ENCODE data around the gene EPC2. TPM values are rescaled to one million over a fixed set of nuclear protein-coding genes. Genes with fewer than 3 reads are reported as not detected.

EPC2 gene
- total and polyA plus RNA-seq, 2 donors (not counting 1 experiment from before 2014, with no cell fraction given): 18.0 to 72.3 TPM

GRCh38 chr2:148832637-148833036 lies 188.1 kb downstream of the EPC2 start:
- Mint-ChIP-seq H3K27ac (no peak overlapping the region), H3K9me3 (ENCODE audit: insufficient read depth) (peaks cover 2% of the 10 kb centered on the region), H3K4me1 (no peaks in the 10 kb centered on the region), H3K27me3 (peaks cover 28% of the 10 kb centered on the region), H3K4me3 (no peak overlapping the region)
- no peaks in the 10 kb centered on the region for H3K36me3 ChIP-seq (replicated peaks in 1 of 2; ENCODE audit: control extremely low read depth in 1 of 2, control insufficient read depth in 1 of 2, extremely low read depth in 1 of 2, insufficient read depth in 2 of 2, low read length in 1 of 2)
- ATAC-seq (ENCODE audit: low read depth) (no peak), DNase-seq (no peak)
- no peak overlapping the region for H3K4me3 ChIP-seq (ENCODE audit: control extremely low read depth in 1 of 5, extremely low read depth in 1 of 5, insufficient read depth in 1 of 5, low read depth in 2 of 5, low read length in 4 of 5)
- no peak for TF ChIP-seq CTCF (IDR thresholded peaks at IDR 0.05)
- no peak for TF ChIP-seq EZH2 (IDR thresholded peaks at IDR 0.05; ENCODE audit: borderline replicate concordance, insufficient read depth, low read depth, low read length, poor library complexity, severe bottlenecking)
- no peak overlapping the region for H3K9ac ChIP-seq (ENCODE audit: low read length)
- intact Hi-C loops (cut with micrococcal nuclease): no loop called here
- no peaks in the 10 kb centered on the region for H3K4me1 ChIP-seq (ENCODE audit: control insufficient read depth in 2 of 2, insufficient read depth in 2 of 2, low read length in 2 of 2)
- H3K4me2 ChIP-seq (replicated peaks; ENCODE audit: low read depth, low read length, poor library complexity, severe bottlenecking): no peak overlapping the region
- H3K9me3 ChIP-seq (ENCODE audit: control extremely low read depth in 1 of 3, control insufficient read depth in 2 of 3, insufficient read depth in 1 of 3, low read length in 2 of 3): no peaks in the 10 kb centered on the region
- H3K79me2 ChIP-seq (ENCODE audit: control insufficient read depth, insufficient read depth, low read length): no peaks in the 10 kb centered on the region
- 92% methylated on average over 4 of the region's 7 CpGs for WGBS (ENCODE audit: insufficient coverage)
- peaks cover 0 to 6% (median under 1%) of the 10 kb centered on the region in 4 experiments for H3K27me3 ChIP-seq (replicated peaks in 1 of 4; ENCODE audit: control extremely low read depth in 1 of 4, control insufficient read depth in 3 of 4, insufficient read depth in 4 of 4, low read length in 3 of 4)
- CTCF ChIA-PET: no interaction called here
- no peak overlapping the region for H2AFZ ChIP-seq (ENCODE audit: insufficient read depth, low read depth, low read length, poor library complexity, severe bottlenecking)
- POLR2A ChIA-PET: no interaction called here
- no peak overlapping the region for H3K27ac ChIP-seq (ENCODE audit: low read length in 2 of 2)
- H4K20me1 ChIP-seq (ENCODE audit: control insufficient read depth, insufficient read depth, low read length, poor library complexity, severe bottlenecking): no peaks in the 10 kb centered on the region

Small RNAs within 50 kb of the gene (small RNA-seq; reads per million reads assigned to genes)
- 1.5 reads per million for gene RNU2-9P (ENCODE audit: insufficient read length, low read depth, low replicate concordance)
- not detected for gene RPS29P8 (ENCODE audit: insufficient read length, low read depth, low replicate concordance)

Other genes with a start within 250 kb of the EPC2 start
- 6.0 and 6.1 TPM in 2 replicates for gene KIF5C, start 230.5 kb downstream of the EPC2 start, total RNA-seq
- gene KIF5C, start 230.5 kb downstream of the EPC2 start, polyA plus RNA-seq: 1.9 and 3.3 TPM in 2 replicates